GM18499 (cell line): ENCODE data around the gene NIPAL4.
"Not testable (repeated sequence)": the region's sequence is repeated elsewhere in the genome, so short reads cannot be mapped to it uniquely, and the experiment has no call there.

ENCODE experiments used
- ATAC-seq: cut with Tn5 transposase; IDR thresholded peaks from one replicate; pipeline ENCODE4 v1.9.1; 2021; ENCODE audit warnings: moderate number of reproducible peaks; ENCODE audit not compliant: insufficient read depth, unreplicated experiment

The NIPAL4 gene

GRCh38 chr5:157459715-157460599 lies at the start of gene NIPAL4:
NIPAL4 (plus strand) TSS chr5:157460213; CDS start chr5:157460321, 108 bp downstream.
- no peak for ATAC-seq

GRCh38 chr5:157415838-157416237 lies 44.2 kb upstream of the NIPAL4 start:
- ATAC-seq: no peak

GRCh38 chr5:157419521-157419920 lies 40.5 kb upstream of the NIPAL4 start:
- ATAC-seq: not testable (repeated sequence)

GRCh38 chr5:157429920-157430319 lies 30.1 kb upstream of the NIPAL4 start:
- ATAC-seq: not testable (repeated sequence)

GRCh38 chr5:157431544-157432200 lies 28.3 kb upstream of the NIPAL4 start:
- no peak for ATAC-seq

- no peak for ATAC-seq
These were observed 25.9 kb upstream of the NIPAL4 start for GRCh38 chr5:157434096-157434495.

- ATAC-seq: no peak
These were observed 16.9 kb upstream of the NIPAL4 start for GRCh38 chr5:157443041-157443549.

- no peak for ATAC-seq
These were observed 15.8 kb upstream of the NIPAL4 start for GRCh38 chr5:157444224-157444623.

GRCh38 chr5:157445745-157446411 lies 14.1 kb upstream of the NIPAL4 start:
- no peak for ATAC-seq

- ATAC-seq: no peak
These were observed 13.5 kb upstream of the NIPAL4 start for GRCh38 chr5:157446412-157446935.

GRCh38 chr5:157447201-157447637 lies 12.8 kb upstream of the NIPAL4 start:
- no peak for ATAC-seq

- no peak for ATAC-seq
These were observed 10.8 kb upstream of the NIPAL4 start for GRCh38 chr5:157449011-157449723.

GRCh38 chr5:157450024-157450423 lies 10.0 kb upstream of the NIPAL4 start:
- no peak for ATAC-seq

- no peak for ATAC-seq
These were observed 8.2 kb upstream of the NIPAL4 start for GRCh38 chr5:157451806-157452205.

GRCh38 chr5:157454273-157454672 lies 5.7 kb upstream of the NIPAL4 start:
- ATAC-seq: no peak

GRCh38 chr5:157455057-157455456 lies 5.0 kb upstream of the NIPAL4 start:
- ATAC-seq: no peak

- no peak for ATAC-seq
These were observed 3.7 kb upstream of the NIPAL4 start for GRCh38 chr5:157456301-157456700.

- no peak for ATAC-seq
These were observed 2.6 kb upstream of the NIPAL4 start for GRCh38 chr5:157457391-157457790.

GRCh38 chr5:157458835-157459234 lies 1.2 kb upstream of the NIPAL4 start:
- ATAC-seq: no peak
